OCI-LY1 (cell line): Measurements from ENCODE around the gene TNFRSF21.

ENCODE experiments used
- EZH2 ChIP-seq: fragments of 200-600 bp; sonication (generic), shearing (Covaris generic); IDR thresholded peaks from 2 replicates; pipeline ENCODE4 v1.8.0; 2017; ENCODE audit warnings: borderline replicate concordance, mixed run types, mild to moderate bottlenecking, antibody characterized with exemption, low read length, moderate library complexity, mixed read lengths
- TF ChIP-seq, protein P1 (sequence below): fragments of 200-600 bp; sonication (generic), shearing (Covaris generic); IDR thresholded peaks from 2 replicates; pipeline ENCODE4 v1.5.1; 2017; ENCODE audit warnings: mild to moderate bottlenecking, antibody characterized with exemption, low read length, moderate library complexity, mixed read lengths

DNA sequence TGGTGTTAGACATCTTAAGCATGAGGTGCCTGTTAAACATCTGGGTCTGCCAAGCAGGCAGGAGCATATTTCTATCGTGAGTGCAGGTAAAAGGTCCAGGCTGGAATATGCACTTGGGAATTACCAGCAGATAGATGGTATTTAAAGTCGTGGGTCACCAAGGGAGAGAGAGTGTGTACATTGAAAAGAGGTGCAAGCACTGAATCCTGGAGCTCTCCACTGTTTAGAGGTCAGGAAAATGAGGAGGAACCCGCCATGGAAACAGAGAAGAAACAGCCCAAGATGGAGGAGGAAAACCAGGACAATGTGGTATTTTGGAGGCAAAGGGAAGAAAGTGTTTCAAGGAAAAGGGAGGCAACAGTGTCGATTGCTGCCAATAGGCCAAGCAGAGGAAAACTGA lies 46.4 kb downstream of the TNFRSF21 start:
- TF ChIP-seq, protein P1, sequence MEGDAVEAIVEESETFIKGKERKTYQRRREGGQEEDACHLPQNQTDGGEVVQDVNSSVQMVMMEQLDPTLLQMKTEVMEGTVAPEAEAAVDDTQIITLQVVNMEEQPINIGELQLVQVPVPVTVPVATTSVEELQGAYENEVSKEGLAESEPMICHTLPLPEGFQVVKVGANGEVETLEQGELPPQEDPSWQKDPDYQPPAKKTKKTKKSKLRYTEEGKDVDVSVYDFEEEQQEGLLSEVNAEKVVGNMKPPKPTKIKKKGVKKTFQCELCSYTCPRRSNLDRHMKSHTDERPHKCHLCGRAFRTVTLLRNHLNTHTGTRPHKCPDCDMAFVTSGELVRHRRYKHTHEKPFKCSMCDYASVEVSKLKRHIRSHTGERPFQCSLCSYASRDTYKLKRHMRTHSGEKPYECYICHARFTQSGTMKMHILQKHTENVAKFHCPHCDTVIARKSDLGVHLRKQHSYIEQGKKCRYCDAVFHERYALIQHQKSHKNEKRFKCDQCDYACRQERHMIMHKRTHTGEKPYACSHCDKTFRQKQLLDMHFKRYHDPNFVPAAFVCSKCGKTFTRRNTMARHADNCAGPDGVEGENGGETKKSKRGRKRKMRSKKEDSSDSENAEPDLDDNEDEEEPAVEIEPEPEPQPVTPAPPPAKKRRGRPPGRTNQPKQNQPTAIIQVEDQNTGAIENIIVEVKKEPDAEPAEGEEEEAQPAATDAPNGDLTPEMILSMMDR, result no peak
- TF ChIP-seq EZH2, result no peak
